ENCODE data around the gene FBXO31. TPM values are rescaled to one million over a fixed set of nuclear protein-coding genes. Genes with fewer than 3 reads are reported as not detected.

FBXO31 gene
- total RNA-seq, 1 experiment from 2014 or later = 18.8 TPM

DNA sequence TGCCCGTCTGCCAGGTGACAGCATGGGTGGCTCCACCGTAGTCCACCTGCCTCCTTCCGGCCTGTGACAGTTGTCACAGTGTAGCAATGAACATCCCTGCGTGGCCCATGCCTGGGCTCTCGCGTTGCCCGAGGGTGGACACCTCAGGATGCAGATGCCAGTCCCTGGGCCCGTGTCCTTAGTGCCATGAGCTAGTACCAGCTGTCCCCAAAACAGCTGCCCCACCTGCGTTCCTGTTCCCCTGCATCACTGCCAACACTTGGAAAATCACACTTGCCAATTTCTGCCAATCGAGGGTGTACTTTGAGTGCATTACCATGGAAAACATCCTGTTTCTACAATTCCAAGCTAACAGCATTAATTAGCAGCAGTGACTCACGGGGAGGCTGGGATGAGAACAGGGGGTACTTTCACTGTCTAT is 57.4 kb downstream of the FBXO31 start:
- Histone ChIP-seq H3K27ac (no peak overlapping the region), H3K9me3 (ENCODE audit: insufficient read depth, low read depth) (no peaks in the 10 kb centered on the region), H3K4me2 (no peak overlapping the region), H2AFZ (no peak overlapping the region), H3F3A (ENCODE audit: insufficient read depth, low read depth) (no peaks in the 10 kb centered on the region), H3K4me3 (no peak overlapping the region), H3K4me1 (replicated peaks; ENCODE audit: insufficient read depth) (no peaks in the 10 kb centered on the region), H4K20me1 (ENCODE audit: insufficient read depth) (peaks cover 10% of the 10 kb centered on the region; the same call in 1 of the 2 replicates), H3K27me3 (ENCODE audit: insufficient read depth, low read depth) (no peaks in the 10 kb centered on the region), H3K36me3 (ENCODE audit: low read depth) (no peaks in the 10 kb centered on the region), H3K9me2 (ENCODE audit: insufficient read depth) (no peaks in the 10 kb centered on the region), H3K79me2 (ENCODE audit: low read depth) (no peaks in the 10 kb centered on the region)
- intact Hi-C loops (cut with micrococcal nuclease; ENCODE audit: unreplicated experiment) = no loop called here
- no TSS peak for BruUV-seq (replicated peaks)
- DNase-seq = no peak
- ChIA-PET POLR2A (ENCODE audit: unreplicated experiment) (no interaction called here), CTCF (no interaction called here)
- TF ChIP-seq, protein P1, sequence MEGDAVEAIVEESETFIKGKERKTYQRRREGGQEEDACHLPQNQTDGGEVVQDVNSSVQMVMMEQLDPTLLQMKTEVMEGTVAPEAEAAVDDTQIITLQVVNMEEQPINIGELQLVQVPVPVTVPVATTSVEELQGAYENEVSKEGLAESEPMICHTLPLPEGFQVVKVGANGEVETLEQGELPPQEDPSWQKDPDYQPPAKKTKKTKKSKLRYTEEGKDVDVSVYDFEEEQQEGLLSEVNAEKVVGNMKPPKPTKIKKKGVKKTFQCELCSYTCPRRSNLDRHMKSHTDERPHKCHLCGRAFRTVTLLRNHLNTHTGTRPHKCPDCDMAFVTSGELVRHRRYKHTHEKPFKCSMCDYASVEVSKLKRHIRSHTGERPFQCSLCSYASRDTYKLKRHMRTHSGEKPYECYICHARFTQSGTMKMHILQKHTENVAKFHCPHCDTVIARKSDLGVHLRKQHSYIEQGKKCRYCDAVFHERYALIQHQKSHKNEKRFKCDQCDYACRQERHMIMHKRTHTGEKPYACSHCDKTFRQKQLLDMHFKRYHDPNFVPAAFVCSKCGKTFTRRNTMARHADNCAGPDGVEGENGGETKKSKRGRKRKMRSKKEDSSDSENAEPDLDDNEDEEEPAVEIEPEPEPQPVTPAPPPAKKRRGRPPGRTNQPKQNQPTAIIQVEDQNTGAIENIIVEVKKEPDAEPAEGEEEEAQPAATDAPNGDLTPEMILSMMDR (conservative IDR thresholded peaks at IDR 0.05) = no peak
- no peak for TF ChIP-seq EZH2 (IDR thresholded peaks at IDR 0.05; ENCODE audit: low read depth)

DNA sequence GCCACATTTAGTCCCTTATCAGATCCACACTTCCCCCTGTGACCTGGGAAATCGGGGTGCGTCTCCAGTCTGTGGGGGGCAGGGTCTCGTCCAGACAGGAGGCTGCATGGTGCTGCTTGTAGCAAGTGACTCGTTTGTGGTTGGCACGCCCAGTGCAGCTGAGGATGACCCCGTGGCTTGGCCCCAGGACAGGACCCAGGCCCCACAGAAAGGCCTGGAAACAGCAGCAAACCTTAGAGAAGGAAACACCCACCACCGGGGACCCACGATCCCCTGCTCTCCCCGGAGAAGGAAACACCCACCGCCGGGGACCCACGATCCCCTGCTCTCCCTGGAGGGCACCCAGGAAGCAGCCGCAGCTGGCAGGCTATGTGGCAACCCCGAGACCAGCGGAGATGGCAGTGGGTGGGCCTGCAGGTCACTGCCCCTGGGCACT is 58.1 kb downstream of the FBXO31 start:
- Histone ChIP-seq H3F3A (ENCODE audit: insufficient read depth, low read depth) (no peaks in the 10 kb centered on the region), H3K36me3 (ENCODE audit: low read depth) (no peaks in the 10 kb centered on the region), H3K9me2 (ENCODE audit: insufficient read depth) (no peaks in the 10 kb centered on the region), H3K27ac (no peak overlapping the region), H3K79me2 (ENCODE audit: low read depth) (no peaks in the 10 kb centered on the region), H3K4me2 (no peak overlapping the region), H3K4me1 (replicated peaks; ENCODE audit: insufficient read depth) (no peaks in the 10 kb centered on the region), H2AFZ (no peak overlapping the region), H3K9me3 (ENCODE audit: insufficient read depth, low read depth) (no peaks in the 10 kb centered on the region), H4K20me1 (ENCODE audit: insufficient read depth) (peaks cover 10% of the 10 kb centered on the region; the same call in 1 of the 2 replicates), H3K27me3 (ENCODE audit: insufficient read depth, low read depth) (no peaks in the 10 kb centered on the region), H3K4me3 (no peak overlapping the region)
- POLR2A ChIA-PET (ENCODE audit: unreplicated experiment) = no interaction called here
- CTCF ChIA-PET = interaction anchor here (0.6 kb wide), 1 partner anchor 1547 kb away, joined by 8 read pairs; no protein-coding TSS in a partner anchor
- BruUV-seq (replicated peaks) = no TSS peak
- TF ChIP-seq, protein P1 (conservative IDR thresholded peaks at IDR 0.05) = no peak
- no peak for TF ChIP-seq EZH2 (IDR thresholded peaks at IDR 0.05; ENCODE audit: low read depth)
- no peak for DNase-seq
- intact Hi-C loops (cut with micrococcal nuclease; ENCODE audit: unreplicated experiment) = no loop called here

DNA sequence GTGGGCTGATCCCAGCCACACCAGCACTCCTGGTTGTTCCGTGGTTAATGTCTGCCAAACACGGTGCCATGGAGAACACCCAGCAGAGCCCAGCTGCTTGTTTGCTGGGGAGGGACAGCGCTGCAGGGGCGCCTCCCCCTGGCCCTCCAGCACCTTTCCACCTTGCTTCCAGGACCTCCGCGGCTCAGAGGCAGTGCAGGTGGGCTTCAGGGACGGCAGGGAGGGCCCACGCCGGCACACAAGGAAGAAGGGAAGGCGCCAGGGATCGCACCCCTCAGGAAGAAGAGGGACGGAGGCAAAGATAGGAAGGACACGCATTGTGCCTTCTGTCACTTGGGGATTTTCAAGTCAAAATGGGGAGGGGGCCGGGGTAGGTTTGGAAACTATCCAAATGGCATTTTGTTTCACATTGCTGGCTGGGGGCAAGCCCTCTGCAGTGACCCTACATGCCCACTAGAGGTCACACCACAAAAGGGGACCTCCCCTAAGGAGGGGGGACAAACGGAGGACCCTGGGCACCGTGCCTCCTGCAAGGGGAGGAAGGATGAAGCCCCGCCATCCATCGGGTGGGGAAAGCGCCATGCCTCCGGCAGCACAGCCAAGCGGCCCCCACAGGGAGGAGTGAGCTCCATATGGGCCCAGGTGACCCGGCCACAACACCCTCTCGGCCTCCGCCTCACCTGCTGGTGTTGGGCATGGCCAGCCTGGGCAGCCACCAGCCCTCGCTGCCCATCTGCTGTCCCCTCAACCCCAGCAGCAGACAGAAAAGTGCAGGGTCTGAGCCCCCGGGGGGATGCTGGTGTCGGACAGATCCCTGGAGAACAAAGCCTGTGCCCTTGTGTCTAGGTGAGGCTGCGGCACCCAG is 58.9 kb downstream of the FBXO31 start:
- Histone ChIP-seq H3K36me3 (ENCODE audit: low read depth) (no peaks in the 10 kb centered on the region), H3K9me2 (ENCODE audit: insufficient read depth) (no peaks in the 10 kb centered on the region), H4K20me1 (ENCODE audit: insufficient read depth) (peaks cover 10% of the 10 kb centered on the region; the same call in 1 of the 2 replicates), H3K9me3 (ENCODE audit: insufficient read depth, low read depth) (no peaks in the 10 kb centered on the region), H2AFZ (no peak overlapping the region), H3F3A (ENCODE audit: insufficient read depth, low read depth) (no peaks in the 10 kb centered on the region), H3K27ac (no peak overlapping the region), H3K4me1 (replicated peaks; ENCODE audit: insufficient read depth) (no peaks in the 10 kb centered on the region), H3K79me2 (ENCODE audit: low read depth) (no peaks in the 10 kb centered on the region), H3K4me3 (no peak overlapping the region), H3K27me3 (ENCODE audit: insufficient read depth, low read depth) (no peaks in the 10 kb centered on the region), H3K4me2 (no peak overlapping the region)
- ChIA-PET CTCF (interaction anchor here (0.6 kb wide), 1 partner anchor 1546 kb away, joined by 8 read pairs; no protein-coding TSS in a partner anchor), POLR2A (ENCODE audit: unreplicated experiment) (no interaction called here)
- TF ChIP-seq EZH2 (IDR thresholded peaks at IDR 0.05; ENCODE audit: low read depth) = no peak
- TF ChIP-seq, protein P1 (conservative IDR thresholded peaks at IDR 0.05) = peak; percentile 86
- no peak for DNase-seq
- intact Hi-C loops (cut with micrococcal nuclease; ENCODE audit: unreplicated experiment) = no loop called here
- BruUV-seq (replicated peaks) = no TSS peak

All from PC-9 (cell line).